Measurements from ENCODE around the gene DMD. TPM values are rescaled to one million over a fixed set of nuclear protein-coding genes. Genes with fewer than 3 reads are reported as not detected.

The DMD gene
- total RNA-seq, 3 donors from 2014 or later (not counting 1 experiment from before 2014, with no cell fraction given), result not detected

DNA sequence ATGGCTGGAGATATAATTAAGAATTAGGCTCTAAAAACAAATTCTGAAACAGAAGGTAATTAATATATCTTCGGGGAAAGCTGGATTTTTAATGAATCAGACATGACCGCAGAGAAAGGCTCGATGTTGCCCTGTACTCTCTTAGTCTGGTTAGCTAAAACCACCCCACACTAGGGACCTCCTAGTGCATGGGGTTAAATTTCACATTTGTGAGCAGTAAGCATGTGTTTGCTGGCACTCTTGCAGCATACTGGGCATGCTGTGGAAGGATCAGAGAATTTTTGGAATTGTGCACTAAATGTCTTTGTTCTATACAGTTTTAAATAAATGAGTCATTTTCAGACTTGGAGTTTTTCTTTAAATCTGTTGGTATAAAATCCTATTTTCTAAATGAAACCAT, 1663.9 kb downstream of the DMD start:
- Histone ChIP-seq H3K4me1 (ENCODE audit: control insufficient read depth, insufficient read depth, low read length) (no peaks in the 10 kb centered on the region), H3K9me3 (ENCODE audit: control insufficient read depth, insufficient read depth, low read length) (no peaks in the 10 kb centered on the region), H3K27me3 (ENCODE audit: control insufficient read depth, insufficient read depth, low read length) (no peaks in the 10 kb centered on the region), H3K36me3 (ENCODE audit: control insufficient read depth, insufficient read depth, low read length) (no peaks in the 10 kb centered on the region), H3K4me3 (ENCODE audit: low read length) (no peak overlapping the region), H3K27ac (ENCODE audit: low read length) (no peak overlapping the region)
- peaks cover 0 to 4% of the 10 kb centered on the region in 2 donors for H3K9me3 Mint-ChIP-seq
- H3K36me3 Mint-ChIP-seq, result no peaks in the 10 kb centered on the region
- no CpG with 5 or more reads among the region's 3 CpGs for WGBS (ENCODE audit: insufficient coverage)
- H3K4me3 Mint-ChIP-seq, result no peak overlapping the region
- no peak for ATAC-seq
- no peak overlapping the region for H3K27ac Mint-ChIP-seq
- no peak for TF ChIP-seq CTCF (IDR thresholded peaks at IDR 0.05)
- no peaks in the 10 kb centered on the region for H3K27me3 Mint-ChIP-seq (ENCODE audit: low read depth in 2 of 2)
- intact Hi-C loops (cut with micrococcal nuclease), result no loop called here
- H3K4me1 Mint-ChIP-seq, result no peaks in the 10 kb centered on the region
- no peak for DNase-seq

DNA sequence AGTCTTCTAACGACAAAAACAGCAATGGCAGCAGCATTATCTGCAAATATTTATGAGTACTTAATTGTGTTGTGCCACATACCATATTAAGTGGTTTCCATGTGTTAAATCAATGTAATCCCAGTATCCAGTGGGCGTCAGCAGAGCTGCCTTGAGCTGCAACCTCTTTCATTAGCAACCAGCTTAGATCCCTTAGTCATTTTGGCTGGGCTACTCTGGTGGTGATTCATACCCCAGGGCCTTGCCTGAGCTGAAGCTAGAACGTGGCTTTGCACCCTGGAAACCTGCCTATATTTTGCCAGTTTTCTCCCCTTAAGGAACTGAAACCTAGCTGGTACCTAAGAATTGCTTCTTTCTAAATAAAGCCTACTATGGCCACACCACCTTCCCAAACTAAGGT, 1665.2 kb downstream of the DMD start:
- Histone ChIP-seq H3K4me3 (ENCODE audit: low read length) (no peak overlapping the region), H3K4me1 (ENCODE audit: control insufficient read depth, insufficient read depth, low read length) (no peaks in the 10 kb centered on the region), H3K27ac (ENCODE audit: low read length) (no peak overlapping the region), H3K36me3 (ENCODE audit: control insufficient read depth, insufficient read depth, low read length) (no peaks in the 10 kb centered on the region), H3K9me3 (ENCODE audit: control insufficient read depth, insufficient read depth, low read length) (no peaks in the 10 kb centered on the region), H3K27me3 (ENCODE audit: control insufficient read depth, insufficient read depth, low read length) (no peaks in the 10 kb centered on the region)
- Mint-ChIP-seq H3K27ac (no peak overlapping the region), H3K27me3 (ENCODE audit: low read depth in 2 of 2) (no peaks in the 10 kb centered on the region), H3K9me3 (peaks cover 0 to 8% of the 10 kb centered on the region in 2 donors), H3K4me3 (no peak overlapping the region), H3K4me1 (no peaks in the 10 kb centered on the region), H3K36me3 (no peaks in the 10 kb centered on the region)
- DNase-seq (no peak), ATAC-seq (no peak)
- intact Hi-C loops (cut with micrococcal nuclease), result no loop called here
- WGBS (ENCODE audit: insufficient coverage), result 79% methylated on average over 2 of the region's 3 CpGs
- TF ChIP-seq CTCF (IDR thresholded peaks at IDR 0.05), result no peak

- H3K4me3 ChIP-seq (ENCODE audit: low read length), result no peak overlapping the region
- Mint-ChIP-seq H3K9me3 (peaks cover 0 to 8% of the 10 kb centered on the region in 2 donors), H3K27ac (no peak overlapping the region), H3K27me3 (ENCODE audit: low read depth in 2 of 2) (no peaks in the 10 kb centered on the region), H3K4me3 (no peak overlapping the region), H3K36me3 (no peaks in the 10 kb centered on the region), H3K4me1 (no peaks in the 10 kb centered on the region)
- no peaks in the 10 kb centered on the region for H3K27me3 ChIP-seq (ENCODE audit: control insufficient read depth, insufficient read depth, low read length)
- WGBS (ENCODE audit: insufficient coverage), result 83% methylated on average over 1 of the region's 5 CpGs
- no peak overlapping the region for H3K27ac ChIP-seq (ENCODE audit: low read length)
- intact Hi-C loops (cut with micrococcal nuclease), result no loop called here
- no peaks in the 10 kb centered on the region for H3K36me3 ChIP-seq (ENCODE audit: control insufficient read depth, insufficient read depth, low read length)
- DNase-seq (no peak), ATAC-seq (no peak)
- H3K4me1 ChIP-seq (ENCODE audit: control insufficient read depth, insufficient read depth, low read length), result no peaks in the 10 kb centered on the region
- TF ChIP-seq CTCF (IDR thresholded peaks at IDR 0.05), result no peak
- no peaks in the 10 kb centered on the region for H3K9me3 ChIP-seq (ENCODE audit: control insufficient read depth, insufficient read depth, low read length)
Measured at GRCh38 chrX:31545726-31546125, 1665.6 kb downstream of the DMD start.

GRCh38 chrX:31545191-31545590, 1666.2 kb downstream of the DMD start:
- Mint-ChIP-seq H3K4me1 (no peaks in the 10 kb centered on the region), H3K27ac (no peak overlapping the region), H3K36me3 (no peaks in the 10 kb centered on the region), H3K9me3 (peaks cover 0 to 8% of the 10 kb centered on the region in 2 donors), H3K27me3 (ENCODE audit: low read depth in 2 of 2) (no peaks in the 10 kb centered on the region), H3K4me3 (no peak overlapping the region)
- no peaks in the 10 kb centered on the region for H3K36me3 ChIP-seq (ENCODE audit: control insufficient read depth, insufficient read depth, low read length)
- DNase-seq, result no peak
- H3K27ac ChIP-seq (ENCODE audit: low read length), result no peak overlapping the region
- no peaks in the 10 kb centered on the region for H3K27me3 ChIP-seq (ENCODE audit: control insufficient read depth, insufficient read depth, low read length)
- no peaks in the 10 kb centered on the region for H3K9me3 ChIP-seq (ENCODE audit: control insufficient read depth, insufficient read depth, low read length)
- no peak for ATAC-seq
- H3K4me1 ChIP-seq (ENCODE audit: control insufficient read depth, insufficient read depth, low read length), result no peaks in the 10 kb centered on the region
- 95% methylated on average over 3 of the region's 3 CpGs for WGBS (ENCODE audit: insufficient coverage)
- intact Hi-C loops (cut with micrococcal nuclease), result no loop called here
- H3K4me3 ChIP-seq (ENCODE audit: low read length), result no peak overlapping the region
- TF ChIP-seq CTCF (IDR thresholded peaks at IDR 0.05), result no peak

All from natural killer cell (primary cell).